GM12892 (cell line): Measurements from ENCODE around the gene PEAK3.

Source experiments
- POLR2A ChIP-seq: IDR thresholded peaks from 2 replicates; pipeline ENCODE4 v1.6.1; 2011; ENCODE audit warnings: low read depth, low read length, control low read depth
- POLR2AphosphoS5 ChIP-seq: IDR thresholded peaks from 2 replicates; pipeline ENCODE4 v1.6.1; 2011; ENCODE audit warnings: low read depth, low read length, control low read depth

DNA sequence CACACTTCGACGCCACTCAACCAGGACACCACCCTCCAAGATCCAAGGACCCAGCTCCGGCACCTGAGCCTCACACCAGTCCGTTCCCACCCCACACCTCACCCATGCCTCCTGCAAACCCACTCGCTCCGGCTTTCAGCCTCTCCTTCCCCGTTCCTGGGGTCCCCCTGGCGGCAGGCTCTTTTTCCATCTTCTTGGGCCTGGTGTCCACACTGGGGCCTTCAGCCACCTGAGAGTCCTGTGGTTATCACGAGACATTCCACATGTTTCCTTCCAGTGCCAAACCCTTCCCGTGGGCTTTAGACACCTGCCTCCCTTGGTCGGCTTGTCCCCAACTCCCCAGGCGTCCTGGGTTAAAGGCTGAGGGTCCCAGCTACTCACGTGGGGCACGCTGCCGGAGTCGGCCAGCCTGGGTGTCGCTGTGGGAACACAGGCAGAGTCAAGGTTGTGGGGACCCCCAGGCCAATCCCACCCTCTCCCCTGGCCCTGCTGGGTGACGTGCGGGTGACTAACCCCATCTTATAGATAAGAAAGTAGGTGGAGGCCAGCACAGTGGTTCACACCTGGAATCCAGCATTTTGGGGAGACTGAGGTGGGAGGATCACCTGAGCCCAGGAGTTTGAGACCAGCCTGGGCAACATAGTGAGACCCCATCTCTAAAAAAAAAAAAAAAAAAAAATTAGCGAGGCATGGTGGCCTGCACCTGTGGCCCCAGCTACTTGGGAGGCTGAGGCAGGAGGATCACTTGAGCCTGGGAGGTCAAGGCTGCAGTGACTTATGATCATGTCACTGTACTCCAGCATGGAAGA lies 27.7 kb downstream of the PEAK3 start:
- TF ChIP-seq POLR2A (no peak), POLR2AphosphoS5 (no peak)
